Parathyroid adenoma (tissue), 2 donors: ENCODE results near the gene MCF2.

Source experiments
- H2AFZ ChIP-seq: fragments of 300-600 bp; sonication (generic); one replicate; pipeline ENCODE4 v1.7.0; 2017; ENCODE audit warnings: antibody characterized with exemption, mild to moderate bottlenecking
- H3K27ac ChIP-seq: fragments of 300-600 bp; sonication (generic); one replicate; pipeline ENCODE4 v1.7.0; 2017
- H3K27me3 ChIP-seq: fragments of 300-600 bp; sonication (generic); one replicate; pipeline ENCODE4 v1.7.0; 2017; ENCODE audit warnings: low read length; ENCODE audit not compliant: control insufficient read depth, insufficient read depth
- H3K36me3 ChIP-seq: fragments of 300-600 bp; sonication (generic); one replicate; pipeline ENCODE4 v1.7.0; 2017; ENCODE audit warnings: low read length; ENCODE audit not compliant: control insufficient read depth, insufficient read depth
- H3K4me1 ChIP-seq: fragments of 300-600 bp; sonication (generic); one replicate; pipeline ENCODE4 v1.7.0; 2017; ENCODE audit warnings: control low read depth
- H3K4me2 ChIP-seq: fragments of 300-600 bp; sonication (generic); one replicate; pipeline ENCODE4 v1.7.0; 2017; ENCODE audit warnings: low read length
- H3K4me3 ChIP-seq: fragments of 300-600 bp; sonication (generic); one replicate; pipeline ENCODE4 v1.7.0; 2017; ENCODE audit warnings: low read depth, low read length
- H3K79me2 ChIP-seq: fragments of 300-600 bp; sonication (generic); one replicate; pipeline ENCODE4 v1.7.0; 2017; ENCODE audit warnings: control low read depth
- H3K9ac ChIP-seq: fragments of 300-600 bp; sonication (generic); one replicate; pipeline ENCODE4 v1.7.0; 2017; ENCODE audit warnings: mild to moderate bottlenecking
- H3K9me3 ChIP-seq: fragments of 300-600 bp; sonication (generic); one replicate; pipeline ENCODE4 v1.7.0; 2017; ENCODE audit warnings: low read length; ENCODE audit not compliant: control insufficient read depth
- TF ChIP-seq, protein P1 (sequence below): fragments of 300-600 bp; sonication (generic); IDR thresholded peaks from one replicate; pipeline ENCODE4 v1.7.0; 2017; ENCODE audit warnings: antibody characterized with exemption, mild to moderate bottlenecking
- donor health status: primary hyperparathyroidism.

Gene MCF2

DNA sequence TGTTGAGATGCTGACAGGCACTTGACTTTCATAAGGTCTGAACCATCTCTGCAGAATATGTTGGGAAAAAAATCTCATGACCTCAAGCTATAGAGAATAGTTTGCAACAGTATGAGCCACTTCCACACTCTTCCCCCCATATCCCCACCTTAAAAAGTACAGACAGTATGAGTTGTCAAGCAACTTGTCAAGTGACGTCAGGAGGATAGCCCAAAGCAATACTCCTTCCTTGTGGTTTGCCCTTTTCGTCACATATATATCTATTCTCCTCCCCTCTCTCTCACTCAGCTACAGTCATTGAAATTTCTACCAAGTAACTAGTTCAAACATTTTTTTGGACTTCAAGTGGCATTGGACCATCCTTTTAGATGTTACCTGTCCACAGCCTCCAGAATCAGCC is 67.7 kb downstream of the MCF2 start:
- H3K4me1 ChIP-seq = no peaks in the 10 kb centered on the region
- TF ChIP-seq, protein P1, sequence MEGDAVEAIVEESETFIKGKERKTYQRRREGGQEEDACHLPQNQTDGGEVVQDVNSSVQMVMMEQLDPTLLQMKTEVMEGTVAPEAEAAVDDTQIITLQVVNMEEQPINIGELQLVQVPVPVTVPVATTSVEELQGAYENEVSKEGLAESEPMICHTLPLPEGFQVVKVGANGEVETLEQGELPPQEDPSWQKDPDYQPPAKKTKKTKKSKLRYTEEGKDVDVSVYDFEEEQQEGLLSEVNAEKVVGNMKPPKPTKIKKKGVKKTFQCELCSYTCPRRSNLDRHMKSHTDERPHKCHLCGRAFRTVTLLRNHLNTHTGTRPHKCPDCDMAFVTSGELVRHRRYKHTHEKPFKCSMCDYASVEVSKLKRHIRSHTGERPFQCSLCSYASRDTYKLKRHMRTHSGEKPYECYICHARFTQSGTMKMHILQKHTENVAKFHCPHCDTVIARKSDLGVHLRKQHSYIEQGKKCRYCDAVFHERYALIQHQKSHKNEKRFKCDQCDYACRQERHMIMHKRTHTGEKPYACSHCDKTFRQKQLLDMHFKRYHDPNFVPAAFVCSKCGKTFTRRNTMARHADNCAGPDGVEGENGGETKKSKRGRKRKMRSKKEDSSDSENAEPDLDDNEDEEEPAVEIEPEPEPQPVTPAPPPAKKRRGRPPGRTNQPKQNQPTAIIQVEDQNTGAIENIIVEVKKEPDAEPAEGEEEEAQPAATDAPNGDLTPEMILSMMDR = no peak
- no peaks in the 10 kb centered on the region for H3K27me3 ChIP-seq

DNA sequence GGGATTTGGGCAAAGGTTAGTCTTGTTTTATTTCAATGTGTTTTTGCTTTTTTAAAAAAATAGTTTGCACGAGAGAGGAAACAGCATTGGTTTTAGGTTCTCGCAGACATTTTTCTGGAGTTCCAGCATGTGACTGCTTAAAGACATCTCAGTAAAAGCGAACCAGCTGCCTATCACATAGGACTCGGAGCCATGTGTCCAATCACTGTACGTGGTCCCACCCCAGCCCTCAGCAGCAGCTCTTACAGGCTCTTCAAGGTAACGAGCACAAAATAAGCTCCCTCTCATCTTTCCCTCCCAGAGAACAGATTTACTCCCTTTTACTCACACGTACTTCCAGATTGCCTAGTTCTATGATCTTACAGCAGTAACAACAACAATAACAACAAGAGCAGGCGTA is 68.7 kb downstream of the MCF2 start:
- Histone ChIP-seq H3K27ac (no peak overlapping the region), H3K4me1 (no peaks in the 10 kb centered on the region), H3K9me3 (no peaks in the 10 kb centered on the region), H3K4me2 (no peak overlapping the region), H3K79me2 (no peaks in the 10 kb centered on the region), H3K4me3 (no peak overlapping the region), H3K9ac (no peak overlapping the region), H3K36me3 (no peaks in the 10 kb centered on the region), H2AFZ (no peak overlapping the region), H3K27me3 (no peaks in the 10 kb centered on the region)
- TF ChIP-seq, protein P1 = no peak

More for the DNA sequence above, 67.7 kb downstream of the MCF2 start:
- H3K4me2 ChIP-seq = no peak overlapping the region
- no peaks in the 10 kb centered on the region for H3K79me2 ChIP-seq
- no peak overlapping the region for H3K27ac ChIP-seq
- H3K36me3 ChIP-seq = no peaks in the 10 kb centered on the region
- H3K9ac ChIP-seq = no peak overlapping the region
- no peaks in the 10 kb centered on the region for H3K9me3 ChIP-seq
- H3K4me3 ChIP-seq = no peak overlapping the region
- no peak overlapping the region for H2AFZ ChIP-seq

DNA sequence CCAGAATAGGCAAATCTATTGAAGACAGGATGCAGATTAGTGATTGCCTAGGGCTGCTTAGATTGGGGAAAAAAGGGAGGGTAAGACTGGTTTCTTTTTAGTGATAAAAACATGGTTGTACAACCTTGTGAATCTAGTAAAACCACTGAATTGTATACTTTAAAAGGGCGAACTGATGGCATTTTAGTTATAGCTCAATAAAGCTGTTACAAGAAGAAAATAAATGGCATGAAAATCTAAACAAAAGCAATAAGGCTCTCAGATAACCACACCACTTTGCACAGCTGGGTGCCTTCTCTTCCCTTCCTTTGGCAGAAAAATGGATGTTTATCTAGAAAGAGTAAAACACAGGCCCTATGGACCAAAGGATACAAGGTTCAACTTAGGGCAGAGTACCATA is 107.9 kb downstream of the MCF2 start:
- TF ChIP-seq, protein P1 = no peak
- no peak overlapping the region for H3K4me3 ChIP-seq

DNA sequence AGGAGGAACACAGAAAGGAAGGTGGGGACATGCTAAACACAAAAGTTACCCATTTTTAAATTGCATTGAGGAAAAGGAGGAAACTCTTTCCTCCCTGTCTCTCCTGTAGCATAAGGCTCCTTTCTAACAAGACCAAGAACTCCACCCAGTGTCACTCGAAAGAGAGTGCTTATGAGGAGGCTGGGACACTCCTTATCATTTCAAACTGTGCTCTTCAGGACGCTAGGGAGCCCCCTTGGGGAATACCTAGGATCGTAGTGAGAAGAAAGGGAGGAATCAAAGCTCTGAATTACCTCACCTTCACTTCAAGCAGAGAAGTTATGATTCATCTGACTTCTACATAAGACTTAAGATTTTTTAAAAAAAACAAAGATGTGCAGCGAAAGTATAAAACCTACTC is 111.9 kb downstream of the MCF2 start:
- Histone ChIP-seq H3K4me3 (no peak overlapping the region), H3K4me1 (no peaks in the 10 kb centered on the region), H3K36me3 (no peaks in the 10 kb centered on the region), H3K4me2 (no peak overlapping the region), H2AFZ (no peak overlapping the region), H3K79me2 (no peaks in the 10 kb centered on the region), H3K27me3 (no peaks in the 10 kb centered on the region), H3K27ac (no peak overlapping the region), H3K9ac (no peak overlapping the region), H3K9me3 (no peaks in the 10 kb centered on the region)
- TF ChIP-seq, protein P1 = no peak

More for the DNA sequence above, 107.9 kb downstream of the MCF2 start:
- no peaks in the 10 kb centered on the region for H3K27me3 ChIP-seq
- H3K27ac ChIP-seq = no peak overlapping the region
- no peaks in the 10 kb centered on the region for H3K9me3 ChIP-seq
- H3K79me2 ChIP-seq = no peaks in the 10 kb centered on the region
- H3K4me1 ChIP-seq = no peaks in the 10 kb centered on the region
- H3K9ac ChIP-seq = no peak overlapping the region
- H2AFZ ChIP-seq = no peak overlapping the region
- no peaks in the 10 kb centered on the region for H3K36me3 ChIP-seq
- H3K4me2 ChIP-seq = no peak overlapping the region

DNA sequence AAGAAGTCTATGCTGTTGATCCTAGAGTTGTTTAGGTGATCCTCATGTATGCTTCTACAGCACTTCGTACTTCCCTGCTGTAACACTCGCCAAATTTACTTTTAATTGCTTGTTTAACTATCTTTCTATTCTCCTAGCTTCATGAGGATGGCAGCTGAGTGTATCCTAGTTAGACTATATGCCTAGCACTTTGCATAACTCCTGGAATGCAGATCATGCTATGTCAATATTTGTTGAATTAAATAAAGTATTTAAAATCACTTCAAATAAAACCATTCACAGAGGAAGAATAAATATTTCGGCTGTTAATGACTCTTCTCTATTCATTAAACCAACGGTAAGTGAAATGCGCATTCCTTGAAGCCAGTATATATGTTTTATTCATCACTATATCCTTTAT is 122.4 kb downstream of the MCF2 start:
- Histone ChIP-seq H3K4me1 (no peaks in the 10 kb centered on the region), H3K36me3 (no peaks in the 10 kb centered on the region), H2AFZ (no peak overlapping the region), H3K9me3 (no peaks in the 10 kb centered on the region), H3K4me3 (no peak overlapping the region), H3K4me2 (no peak overlapping the region), H3K27me3 (no peaks in the 10 kb centered on the region), H3K9ac (no peak overlapping the region), H3K27ac (no peak overlapping the region), H3K79me2 (no peaks in the 10 kb centered on the region)
- TF ChIP-seq, protein P1 = no peak
